HG02678 (cell line): ENCODE data around the gene PDHB.
"Not testable (repeated sequence)": the region's sequence is repeated elsewhere in the genome, so short reads cannot be mapped to it uniquely, and the experiment has no call there.

ENCODE experiments used
- ATAC-seq: cut with Tn5 transposase; IDR thresholded peaks from one replicate; pipeline ENCODE4 v1.9.1; 2021; ENCODE audit warnings: mild to moderate bottlenecking, moderate library complexity; ENCODE audit not compliant: unreplicated experiment

The PDHB gene

GRCh38 chr3:58440996-58441355, 7.3 kb upstream of the PDHB start:
- ATAC-seq = not testable (repeated sequence)

- ATAC-seq = not testable (repeated sequence)
These were observed 3.6 kb upstream of the PDHB start for GRCh38 chr3:58437276-58437675.

- ATAC-seq = no peak
These were observed 1.4 kb upstream of the PDHB start for GRCh38 chr3:58434990-58435389.

- no peak for ATAC-seq
These were observed 879 bp upstream of the PDHB start for GRCh38 chr3:58434511-58434910.

GRCh38 chr3:58434168-58434504, 504 bp upstream of the PDHB start:
- ATAC-seq = no peak

GRCh38 chr3:58432905-58433304, 727 bp downstream of the PDHB start:
- no peak for ATAC-seq

- ATAC-seq = peak; percentile 46
These were observed 4.0 kb downstream of the PDHB start for GRCh38 chr3:58429657-58430056.

- no peak for ATAC-seq
These were observed 5.8 kb downstream of the PDHB start for GRCh38 chr3:58427661-58428361.

GRCh38 chr3:58425782-58426181, 7.8 kb downstream of the PDHB start:
- no peak for ATAC-seq

- no peak for ATAC-seq
These were observed 9.0 kb downstream of the PDHB start for GRCh38 chr3:58424613-58425012.

GRCh38 chr3:58422756-58423325, 10.8 kb downstream of the PDHB start:
- no peak for ATAC-seq

- no peak for ATAC-seq
These were observed 12.6 kb downstream of the PDHB start for GRCh38 chr3:58421004-58421403.

- ATAC-seq = peak; percentile 76
These were observed 13.7 kb downstream of the PDHB start for GRCh38 chr3:58419780-58420507.

GRCh38 chr3:58418227-58418626, 15.4 kb downstream of the PDHB start:
- no peak for ATAC-seq

- ATAC-seq = no peak
These were observed 16.6 kb downstream of the PDHB start for GRCh38 chr3:58417075-58417474.

GRCh38 chr3:58416191-58416590, 17.4 kb downstream of the PDHB start:
- no peak for ATAC-seq

- ATAC-seq = peak; percentile 47
These were observed 19.0 kb downstream of the PDHB start for GRCh38 chr3:58414538-58415197.

- no peak for ATAC-seq
These were observed 21.5 kb downstream of the PDHB start for GRCh38 chr3:58411851-58412830.

- no peak for ATAC-seq
These were observed 22.6 kb downstream of the PDHB start for GRCh38 chr3:58411036-58411435.

- ATAC-seq = no peak
These were observed 24.0 kb downstream of the PDHB start for GRCh38 chr3:58409663-58410062.

GRCh38 chr3:58408906-58409305, 24.7 kb downstream of the PDHB start:
- no peak for ATAC-seq
